Cerebellar cortex (tissue), 1 donor: Measurements from ENCODE around the gene SLC25A42.
"Not testable (repeated sequence)": the region's sequence is repeated elsewhere in the genome, so short reads cannot be mapped to it uniquely, and the experiment has no call there.

Experiments
- DNase-seq: peaks from one replicate; pipeline ENCODE4 v3.0.0-alpha.2; 2015; ENCODE audit warnings: low spot score

SLC25A42 gene

GRCh38 chr19:19063183-19064097 lies at the start of gene SLC25A42:
Gene SLC25A42 (plus strand): TSS chr19:19063994. CDS start chr19:19096125, 32,131 bp downstream.
- DNase-seq = peak; percentile 100

GRCh38 chr19:19021115-19021514 lies 42.7 kb upstream of the SLC25A42 start:
- DNase-seq = no peak

- DNase-seq = no peak
Observed at GRCh38 chr19:19022380-19022961, 41.3 kb upstream of the SLC25A42 start.

GRCh38 chr19:19023376-19023775 lies 40.4 kb upstream of the SLC25A42 start:
- not testable (repeated sequence) for DNase-seq

GRCh38 chr19:19025861-19026260 lies 37.9 kb upstream of the SLC25A42 start:
- DNase-seq = no peak

GRCh38 chr19:19026299-19026971 lies 37.4 kb upstream of the SLC25A42 start:
- DNase-seq = peak; percentile 35

GRCh38 chr19:19027228-19027627 lies 36.6 kb upstream of the SLC25A42 start:
- DNase-seq = no peak

- DNase-seq = no peak
Observed at GRCh38 chr19:19028526-19028925, 35.3 kb upstream of the SLC25A42 start.

GRCh38 chr19:19031891-19032290 lies 31.9 kb upstream of the SLC25A42 start:
- DNase-seq = no peak

GRCh38 chr19:19032420-19033175 lies 31.2 kb upstream of the SLC25A42 start:
- DNase-seq = peak; percentile 96

- DNase-seq = no peak
Observed at GRCh38 chr19:19033176-19033425, 30.7 kb upstream of the SLC25A42 start.

- peak; percentile 80 for DNase-seq
Observed at GRCh38 chr19:19033426-19034203, 30.2 kb upstream of the SLC25A42 start, which contains the start of the genes ARMC6 and SUGP2. Gene ARMC6 (plus strand): TSS chr19:19033603. CDS start chr19:19034210, 607 bp downstream. Gene SUGP2 (minus strand): TSS chr19:19033517. CDS start chr19:19031071, 2,446 bp downstream.

GRCh38 chr19:19034204-19034624 lies 29.6 kb upstream of the SLC25A42 start:
- DNase-seq = peak; percentile 79

GRCh38 chr19:19039901-19040300 lies 23.9 kb upstream of the SLC25A42 start:
- DNase-seq = no peak

GRCh38 chr19:19040417-19040816 lies 23.4 kb upstream of the SLC25A42 start:
- no peak for DNase-seq

GRCh38 chr19:19042732-19043280 lies 21.0 kb upstream of the SLC25A42 start:
- DNase-seq = no peak

- DNase-seq = no peak
Observed at GRCh38 chr19:19043481-19043880, 20.3 kb upstream of the SLC25A42 start.

- no peak for DNase-seq
Observed at GRCh38 chr19:19043881-19044280, 19.9 kb upstream of the SLC25A42 start.

GRCh38 chr19:19049406-19049805 lies 14.4 kb upstream of the SLC25A42 start:
- DNase-seq = no peak

- no peak for DNase-seq
Observed at GRCh38 chr19:19050104-19050503, 13.7 kb upstream of the SLC25A42 start.

GRCh38 chr19:19050731-19051130 lies 13.1 kb upstream of the SLC25A42 start:
- no peak for DNase-seq
